Measurements from ENCODE around the gene DCXR. TPM values are rescaled to one million over a fixed set of nuclear protein-coding genes. Genes with fewer than 3 reads are reported as not detected.
A peak's percentile ranks its signal among the peaks of the same experiment; 100 is the strongest.

The DCXR gene
- total RNA-seq, 1 donor from 2014 or later: 25.7 TPM

DNA sequence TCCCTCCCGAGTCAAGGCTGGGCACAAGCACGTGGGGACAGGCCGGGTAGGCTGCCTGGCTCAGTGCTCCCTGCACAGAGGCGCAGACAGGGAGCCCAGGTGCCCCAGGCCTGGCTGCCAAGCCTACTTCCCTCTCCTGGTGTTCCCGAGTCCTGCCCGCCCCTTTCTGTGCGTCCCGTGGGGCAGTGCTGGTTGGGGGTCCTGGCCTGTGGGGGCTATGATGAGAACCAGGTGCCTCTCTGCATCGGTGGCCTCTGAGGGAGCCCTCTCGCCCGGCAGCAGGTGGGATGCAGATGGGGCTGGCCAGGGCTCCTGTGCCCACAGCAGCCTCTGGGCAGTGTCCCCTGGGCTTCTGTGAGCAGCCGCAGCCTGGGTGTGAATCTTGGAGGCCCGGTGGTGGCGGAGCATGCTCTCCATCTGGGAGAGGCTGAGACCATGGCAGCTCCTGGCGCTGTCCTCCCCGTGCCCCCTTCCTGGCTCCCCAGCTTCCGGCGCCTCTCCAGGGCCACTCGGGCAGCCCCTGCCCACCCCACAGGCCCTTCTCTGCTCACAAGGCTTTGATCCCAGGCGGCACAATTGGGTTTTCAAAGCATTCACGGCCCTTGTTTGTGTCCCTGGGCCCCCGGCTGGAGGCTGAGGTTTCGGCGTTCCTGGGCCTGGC lies 22.1 kb downstream of the DCXR start:
- DNase-seq (ENCODE audit: low spot score in 2 of 2) (no peak), FAIRE-seq (no peak)

DNA sequence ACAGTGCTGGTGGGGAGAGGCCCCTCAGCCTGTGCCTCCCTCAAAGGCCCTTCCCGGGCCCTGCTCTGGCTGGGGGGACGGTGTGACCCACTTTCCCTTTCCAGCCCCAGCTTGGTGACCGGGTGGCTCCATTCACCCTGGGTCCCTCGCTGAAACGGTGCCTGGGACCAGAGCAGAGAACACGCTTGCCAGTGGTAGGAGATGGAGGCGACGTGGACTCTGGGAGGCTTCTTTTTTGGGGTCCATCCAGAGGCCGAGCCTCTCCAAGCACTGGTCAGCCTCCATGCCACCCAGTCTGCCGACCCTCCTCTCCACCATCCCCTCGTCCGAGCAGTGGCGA lies 22.6 kb downstream of the DCXR start:
- FAIRE-seq: no peak

DNA sequence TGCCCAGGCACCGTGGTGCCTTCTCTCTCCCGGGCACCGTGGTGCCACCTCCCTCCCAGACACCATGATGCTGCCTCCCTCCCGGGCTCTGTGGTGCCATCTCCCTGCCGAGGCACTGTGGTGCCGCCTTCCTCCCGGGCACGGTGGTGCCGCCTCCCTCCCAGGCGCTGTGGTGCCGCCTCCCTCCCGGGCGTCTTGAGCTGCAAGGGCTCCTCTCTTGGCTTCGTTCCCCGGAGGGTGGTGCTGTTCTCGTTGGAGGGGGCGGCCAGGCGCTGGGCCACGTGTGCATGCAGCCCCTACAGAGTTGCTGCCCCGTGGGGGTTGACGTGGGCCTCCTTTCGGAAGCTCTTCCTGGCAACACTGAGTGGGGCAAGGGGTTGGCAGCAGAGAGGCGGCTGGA lies 23.1 kb downstream of the DCXR start:
- DNase-seq (ENCODE audit: low spot score in 2 of 2): no peak
- FAIRE-seq: no peak

More for the DNA sequence above, 22.6 kb downstream of the DCXR start:
- no peak for DNase-seq (ENCODE audit: low spot score in 2 of 2)

DNA sequence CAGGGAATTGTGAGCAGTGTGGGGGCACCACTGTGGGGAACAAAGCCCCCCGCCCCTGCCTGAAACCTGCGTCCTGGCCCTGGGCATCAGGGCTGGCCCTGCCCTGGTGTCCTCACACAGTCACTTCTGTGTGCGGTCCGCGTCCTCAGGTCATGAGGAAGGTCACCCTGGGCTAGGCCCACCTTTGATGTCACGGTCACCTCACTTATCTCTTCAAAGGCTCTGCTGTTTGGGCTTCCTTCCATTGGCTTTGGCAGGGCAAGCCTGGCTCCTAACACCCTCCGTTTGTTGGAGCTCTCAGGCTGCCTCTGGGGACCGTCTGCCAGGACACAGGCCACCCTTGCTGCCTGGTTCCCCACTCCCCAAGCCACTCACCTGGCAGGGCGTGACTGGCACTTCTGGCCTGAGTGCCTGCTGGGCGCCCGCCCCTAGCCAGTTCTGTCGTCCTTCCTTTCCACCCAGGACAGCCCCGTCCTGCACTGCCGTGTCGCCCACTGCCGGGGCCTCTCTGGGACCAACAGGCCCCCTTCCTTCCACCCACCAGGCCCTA lies 23.6 kb downstream of the DCXR start:
- no peak for DNase-seq (ENCODE audit: low spot score in 2 of 2)
- FAIRE-seq: no peak

DNA sequence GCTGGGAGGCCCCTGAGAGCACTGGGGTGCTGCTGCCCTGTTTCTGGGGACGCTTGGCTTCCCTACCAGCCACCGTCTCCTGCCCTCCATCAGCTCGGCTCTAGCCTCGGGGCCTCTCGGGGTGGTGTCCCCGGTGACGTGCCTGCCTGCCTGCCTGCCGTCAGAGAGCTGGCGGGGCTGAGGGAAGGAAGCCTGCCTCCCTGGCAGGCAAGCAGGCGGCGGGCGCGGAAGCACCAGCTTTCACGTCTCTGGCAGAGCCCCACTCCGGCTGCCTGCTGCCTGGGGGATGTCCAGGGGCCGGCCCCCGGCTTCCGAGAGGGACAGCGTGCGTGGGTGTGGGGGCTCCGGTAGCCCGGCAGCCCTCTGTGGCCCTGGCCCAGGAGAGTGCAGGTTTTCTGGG lies 24.2 kb downstream of the DCXR start:
- peak; percentile 67 to 74 for DNase-seq (ENCODE audit: low spot score in 2 of 2)

DNA sequence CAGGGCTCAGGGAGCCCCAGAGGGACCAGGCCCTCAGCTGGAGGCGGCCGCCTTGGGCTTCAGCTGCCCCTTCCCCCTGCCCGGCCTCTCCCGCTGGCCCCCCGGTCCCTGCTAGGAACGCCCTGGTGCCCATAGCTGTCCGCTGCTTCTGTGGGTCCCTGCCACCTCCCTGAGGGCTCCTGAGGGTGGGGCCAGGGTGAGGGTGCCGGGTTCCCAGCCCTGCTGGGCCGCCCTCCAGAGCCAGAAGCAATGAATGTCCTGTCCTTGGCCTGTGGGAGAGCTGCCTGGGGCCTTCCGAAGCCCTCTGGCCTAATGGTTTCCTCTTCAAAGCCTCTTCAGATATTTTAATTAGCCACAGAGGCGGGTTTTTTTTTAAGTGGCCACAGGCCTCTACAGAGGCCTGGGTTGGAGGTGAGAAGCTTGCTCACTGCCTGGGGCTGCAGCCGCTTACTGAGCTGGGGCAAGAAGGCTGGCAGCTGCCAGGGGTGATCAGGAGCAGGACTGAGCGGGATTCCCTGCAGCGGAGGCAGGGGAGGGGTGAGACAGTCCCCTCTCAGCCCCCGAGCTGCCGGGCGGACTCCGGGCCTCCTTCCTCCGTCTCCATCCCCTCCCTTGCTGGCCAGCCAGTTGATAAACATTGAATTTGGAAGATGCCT lies 24.7 kb downstream of the DCXR start:
- DNase-seq (ENCODE audit: low spot score in 2 of 2) (no peak), FAIRE-seq (no peak)

More for the DNA sequence above, 24.2 kb downstream of the DCXR start:
- FAIRE-seq: no peak

DNA sequence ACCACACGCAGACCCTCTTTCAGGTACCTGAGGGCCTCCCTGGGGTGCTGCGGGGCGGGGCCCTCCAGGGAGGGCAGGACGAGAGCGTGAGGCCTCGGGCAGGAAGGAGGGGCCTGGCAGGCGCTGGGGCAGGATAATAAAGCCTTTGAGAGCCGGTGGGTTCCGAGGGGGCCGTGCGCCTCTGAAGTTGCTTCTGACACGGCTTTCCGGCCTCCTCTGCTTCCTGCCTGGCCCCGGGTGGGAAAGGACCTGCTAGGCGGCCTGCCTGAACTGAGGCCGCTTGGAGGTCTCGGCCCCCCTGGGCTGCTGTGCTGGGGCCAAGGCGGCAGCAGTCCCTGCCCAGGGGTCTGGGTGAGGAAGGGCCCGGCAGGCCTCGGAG lies 25.2 kb downstream of the DCXR start:
- DNase-seq (ENCODE audit: low spot score in 2 of 2): no peak

DNA sequence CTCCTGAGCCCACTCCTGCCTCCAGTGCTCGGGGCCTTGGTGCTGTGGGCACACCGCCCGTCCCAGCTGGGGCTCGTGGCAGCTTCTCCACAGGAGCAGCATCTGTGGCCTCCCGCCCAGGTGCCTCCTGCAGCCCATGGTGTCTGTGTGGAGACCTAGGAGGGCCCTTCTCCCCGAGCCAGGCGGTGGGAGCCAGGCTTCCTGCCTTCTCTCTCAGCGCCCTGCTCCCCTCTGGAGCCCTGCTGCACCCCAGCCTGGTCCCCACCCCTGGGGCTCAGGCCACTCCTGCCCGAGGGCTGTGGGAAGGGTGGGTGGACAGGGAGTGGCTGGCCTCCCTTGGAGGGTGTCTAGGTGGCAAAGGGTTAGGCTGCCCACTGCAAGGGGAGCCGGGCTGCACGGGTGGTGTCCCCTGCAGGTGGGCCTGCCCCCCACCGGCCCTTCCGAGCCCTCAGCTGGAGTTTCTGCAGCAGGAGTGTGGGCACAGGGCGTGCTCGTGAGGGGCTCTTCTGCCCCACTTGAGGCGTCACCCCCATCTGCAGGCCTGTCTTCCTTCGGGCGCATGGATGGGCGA lies 25.8 kb downstream of the DCXR start:
- FAIRE-seq (no peak), DNase-seq (ENCODE audit: low spot score in 2 of 2) (no peak)

More for the DNA sequence above, 25.2 kb downstream of the DCXR start:
- no peak for FAIRE-seq

DNA sequence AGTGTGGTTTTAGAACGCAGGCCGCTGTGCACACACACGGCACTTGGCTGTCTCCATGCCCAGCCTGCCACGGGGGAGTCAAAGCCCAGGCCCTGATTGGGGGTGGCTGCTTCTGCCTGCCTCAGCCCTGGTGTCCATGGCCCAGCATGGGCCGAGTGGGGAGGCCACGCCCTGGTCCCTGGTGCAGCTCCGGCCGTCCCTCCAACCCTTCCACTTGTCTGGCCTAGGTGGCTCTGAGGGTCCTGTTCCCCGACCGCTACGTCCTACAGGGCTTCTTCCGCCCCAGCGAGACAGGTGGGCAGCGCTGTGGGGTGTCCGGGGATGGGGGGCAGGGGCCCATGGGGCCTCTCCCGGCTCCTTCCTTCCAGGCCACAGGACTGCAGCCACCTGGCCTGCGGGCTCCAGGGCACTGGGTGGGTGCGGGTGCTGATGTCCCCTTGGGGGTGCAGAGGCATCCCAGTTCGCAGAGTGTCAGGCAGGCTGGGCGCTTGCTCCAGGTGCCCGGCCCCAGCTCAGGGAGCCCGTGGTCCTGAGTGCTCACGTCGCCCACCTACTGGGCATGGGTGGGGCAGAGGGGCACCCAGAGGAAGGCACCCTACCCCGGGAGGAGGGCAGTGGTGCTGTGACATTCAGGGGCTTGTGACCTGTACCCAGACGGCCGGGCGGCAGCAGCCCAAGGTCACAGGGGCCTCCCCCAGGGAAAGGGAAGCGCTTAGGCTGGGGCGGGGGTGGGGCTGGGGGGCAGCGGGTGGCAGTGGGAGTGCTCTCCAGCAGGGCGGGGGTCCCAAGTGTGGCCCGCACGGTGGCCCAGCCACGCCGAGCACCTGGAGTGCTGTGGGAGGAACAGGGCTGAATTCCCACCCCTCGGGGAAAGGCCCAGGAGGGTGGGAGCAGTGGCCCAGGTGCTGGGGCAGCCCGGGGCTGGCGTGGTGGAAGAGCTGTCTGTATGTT lies 26.6 kb downstream of the DCXR start:
- DNase-seq (ENCODE audit: low spot score in 2 of 2): no peak
- FAIRE-seq: no peak

DNA sequence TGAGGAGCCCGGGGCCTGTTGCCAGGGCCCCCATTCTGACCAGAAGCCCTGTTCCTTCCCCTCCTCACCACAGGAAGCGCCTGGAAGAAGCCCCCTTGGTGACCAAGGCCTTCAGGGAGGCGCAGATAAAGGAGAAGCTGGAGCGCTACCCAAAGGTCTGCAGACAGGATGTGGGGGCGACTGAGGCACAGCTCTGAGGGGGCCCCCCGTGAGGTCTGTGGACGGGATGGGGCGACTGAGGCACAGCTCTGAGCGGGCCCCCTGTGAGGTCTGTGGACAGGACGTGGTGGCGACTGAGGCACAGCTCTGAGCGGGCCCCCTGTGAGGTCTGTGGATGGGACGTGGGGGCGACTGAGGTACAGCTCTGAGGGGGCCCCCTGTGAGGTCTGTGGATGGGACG lies 28.1 kb downstream of the DCXR start:
- FAIRE-seq: no peak
- DNase-seq (ENCODE audit: low spot score in 2 of 2): no peak

DNA sequence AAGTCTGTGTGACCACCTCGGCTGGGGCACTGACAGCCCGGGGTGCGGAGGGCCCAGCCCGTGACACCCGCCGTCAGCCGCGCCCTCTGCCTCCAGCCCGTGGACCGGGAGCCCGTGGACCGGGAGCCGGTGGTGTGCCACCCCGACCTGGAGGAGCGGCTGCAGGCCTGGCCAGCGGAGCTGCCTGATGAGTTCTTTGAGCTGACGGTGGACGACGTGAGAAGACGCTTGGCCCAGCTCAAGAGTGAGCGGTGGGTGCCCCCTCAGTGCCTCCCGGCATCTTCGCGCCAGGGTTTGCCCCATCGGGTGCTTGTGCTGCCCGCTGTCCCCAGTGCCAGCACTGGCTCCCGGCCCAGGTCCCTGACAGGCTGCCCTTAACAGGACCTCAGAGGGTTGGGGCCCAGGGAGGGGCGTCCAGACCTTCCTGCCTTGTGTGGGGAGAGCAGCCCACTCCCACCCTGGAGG lies 28.5 kb downstream of the DCXR start:
- DNase-seq (ENCODE audit: low spot score in 2 of 2) (no peak), FAIRE-seq (no peak)

DNA sequence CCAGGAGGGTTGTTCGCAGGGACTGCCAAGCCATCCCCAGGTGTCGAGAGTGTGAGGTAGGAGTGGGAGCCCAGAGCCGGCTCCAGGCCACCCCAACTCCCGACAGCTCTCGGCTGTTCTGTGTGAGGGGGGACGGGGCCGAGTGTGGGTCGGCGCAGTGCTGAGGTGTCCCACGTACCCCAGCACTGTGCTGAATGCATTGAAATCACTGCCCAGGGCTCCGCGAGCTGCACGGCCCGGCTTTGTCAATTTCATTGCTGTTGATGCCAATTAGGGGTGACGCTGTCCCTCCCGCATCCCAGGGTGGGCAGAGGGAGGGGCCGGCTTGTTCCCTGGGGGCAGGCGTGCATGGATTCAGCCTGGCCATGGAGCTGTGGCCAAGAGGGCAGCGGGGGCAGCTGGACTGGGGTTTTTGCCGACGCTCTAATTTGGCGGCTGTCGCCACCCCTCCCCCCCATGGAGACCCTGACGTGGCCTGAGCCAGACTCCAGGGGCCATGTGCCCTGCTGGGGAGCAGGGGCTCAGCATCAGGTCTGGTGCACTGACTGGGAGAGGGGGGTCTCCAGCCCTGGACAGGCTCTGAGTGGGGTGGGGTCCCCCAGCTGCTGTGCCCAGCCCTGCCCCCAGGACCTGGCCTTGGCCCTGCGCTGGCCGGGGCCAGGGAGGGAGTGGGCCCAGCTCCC lies 29.1 kb downstream of the DCXR start:
- DNase-seq (ENCODE audit: low spot score in 2 of 2) (no peak), FAIRE-seq (no peak)

DNA sequence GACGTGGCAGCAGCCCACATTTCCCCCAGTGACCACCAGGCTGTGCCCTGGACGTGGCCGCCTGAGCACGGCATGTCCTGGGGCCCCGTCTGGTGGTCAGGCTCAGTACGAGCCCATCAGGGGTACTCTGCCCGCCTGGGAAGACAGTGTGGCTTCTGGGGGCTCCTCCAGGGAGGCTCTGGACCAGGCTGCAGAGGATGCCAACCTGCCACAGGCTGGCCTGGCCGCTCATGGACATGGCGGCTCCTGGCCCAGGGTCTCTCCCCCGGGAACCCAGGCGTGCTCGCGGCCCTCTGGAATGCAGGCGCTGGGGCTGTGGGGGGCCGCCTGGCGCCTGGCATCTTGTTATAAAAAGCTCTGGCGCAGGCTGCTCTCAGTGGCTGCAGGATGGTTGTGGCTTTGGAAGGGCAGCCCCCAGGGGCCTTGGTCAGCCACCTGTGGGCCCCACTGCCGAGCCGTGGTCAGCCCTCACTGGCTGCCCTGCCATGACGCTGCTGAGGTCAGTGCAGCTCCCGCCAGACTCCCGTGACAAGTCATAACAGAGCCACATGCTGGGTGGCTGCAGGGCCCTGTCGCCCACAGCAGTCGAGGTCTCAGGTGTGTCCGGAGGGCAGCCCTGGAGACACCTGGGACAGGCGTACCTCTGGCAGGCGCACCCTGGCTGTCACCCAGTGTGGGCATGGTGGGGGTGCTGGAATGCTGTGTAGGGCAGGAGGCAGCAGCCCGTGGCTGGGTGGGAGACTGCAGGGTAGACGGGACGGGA lies 29.8 kb downstream of the DCXR start:
- FAIRE-seq: no peak
- DNase-seq (ENCODE audit: low spot score in 2 of 2): no peak

DNA sequence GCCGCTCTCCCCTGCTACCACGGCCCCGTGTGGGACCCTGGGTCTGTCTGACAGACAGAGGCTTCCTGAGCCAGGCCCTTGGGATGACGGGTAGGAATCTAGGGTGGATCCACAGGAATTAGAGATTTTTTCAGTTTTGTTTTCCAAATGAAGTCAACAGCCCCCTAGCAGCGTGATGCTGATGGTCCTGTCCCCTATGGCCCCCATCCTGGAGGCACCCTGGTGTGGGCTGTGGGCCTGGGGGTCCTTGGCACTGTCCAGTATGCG lies 30.3 kb downstream of the DCXR start:
- no peak for FAIRE-seq

DNA sequence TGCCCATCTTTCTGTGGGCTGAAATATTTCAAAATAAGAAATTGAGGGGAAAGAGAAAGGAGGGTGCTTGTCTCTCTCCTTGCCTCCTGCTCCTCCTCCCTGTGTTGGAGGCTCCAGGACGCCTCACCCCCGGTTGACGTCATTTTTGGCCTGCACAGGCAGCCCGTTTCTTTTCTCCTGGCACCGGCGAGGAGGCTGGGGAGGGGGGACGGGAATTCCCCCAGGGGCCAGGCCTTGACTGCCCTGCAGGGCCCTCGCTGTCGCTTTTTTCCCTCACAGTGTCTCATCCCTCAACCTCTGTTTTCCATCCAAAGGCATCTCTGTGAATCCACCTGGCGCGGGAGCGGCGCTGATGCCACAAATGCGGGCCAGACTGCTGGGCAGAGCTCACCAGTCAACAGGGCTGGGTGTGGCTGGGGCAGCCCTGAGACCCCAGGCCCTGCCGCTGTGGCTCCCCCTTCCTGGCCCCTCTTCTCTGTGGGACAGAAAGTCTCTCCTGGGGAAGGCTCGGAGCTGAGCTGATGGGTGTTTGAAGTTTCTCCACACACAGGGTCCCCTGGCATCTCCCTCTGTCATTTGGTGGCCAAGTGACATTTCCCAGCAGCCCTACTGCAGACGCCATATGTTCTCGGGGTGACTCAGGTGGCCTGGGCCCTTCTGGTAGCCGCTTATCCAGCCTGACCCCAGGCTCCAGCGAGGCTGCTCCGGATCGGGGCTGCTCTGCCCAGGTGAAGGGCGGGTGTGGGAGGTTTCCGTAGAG lies 30.8 kb downstream of the DCXR start:
- no peak for DNase-seq (ENCODE audit: low spot score in 2 of 2)
- no peak for FAIRE-seq

More for the DNA sequence above, 30.3 kb downstream of the DCXR start:
- no peak for DNase-seq (ENCODE audit: low spot score in 2 of 2)

DNA sequence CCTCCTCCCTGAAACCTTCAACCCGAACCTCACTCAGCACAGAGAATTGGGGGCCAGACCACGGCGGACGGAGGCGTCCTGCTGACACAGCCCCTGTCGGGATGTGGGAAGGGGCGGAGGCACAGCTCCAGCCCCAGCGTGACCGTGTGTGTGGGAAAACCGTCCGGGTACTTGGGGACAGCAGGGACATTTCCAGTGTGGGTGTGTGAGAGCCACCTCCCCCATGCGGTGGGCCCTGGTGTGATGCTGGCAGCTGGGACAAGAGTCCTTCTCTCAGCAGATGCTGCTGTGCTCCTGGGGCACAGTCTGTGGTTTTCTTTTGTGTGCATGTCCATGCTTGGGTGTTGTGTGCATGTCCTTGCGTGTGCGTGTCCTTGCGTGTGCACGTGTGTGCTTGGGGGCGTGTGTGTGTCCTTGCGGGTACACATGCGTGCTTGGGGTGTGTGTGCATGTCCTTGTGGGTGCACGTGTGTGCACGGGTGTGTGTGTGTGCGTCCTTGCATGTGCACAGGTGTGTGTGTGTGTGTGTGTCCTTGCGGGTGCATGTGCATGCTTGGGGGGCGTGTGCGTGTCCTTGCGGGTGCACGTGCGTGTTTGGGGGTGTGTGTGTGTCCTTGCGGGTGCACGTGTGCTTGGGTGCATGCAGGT lies 31.7 kb downstream of the DCXR start:
- no peak for FAIRE-seq

DNA sequence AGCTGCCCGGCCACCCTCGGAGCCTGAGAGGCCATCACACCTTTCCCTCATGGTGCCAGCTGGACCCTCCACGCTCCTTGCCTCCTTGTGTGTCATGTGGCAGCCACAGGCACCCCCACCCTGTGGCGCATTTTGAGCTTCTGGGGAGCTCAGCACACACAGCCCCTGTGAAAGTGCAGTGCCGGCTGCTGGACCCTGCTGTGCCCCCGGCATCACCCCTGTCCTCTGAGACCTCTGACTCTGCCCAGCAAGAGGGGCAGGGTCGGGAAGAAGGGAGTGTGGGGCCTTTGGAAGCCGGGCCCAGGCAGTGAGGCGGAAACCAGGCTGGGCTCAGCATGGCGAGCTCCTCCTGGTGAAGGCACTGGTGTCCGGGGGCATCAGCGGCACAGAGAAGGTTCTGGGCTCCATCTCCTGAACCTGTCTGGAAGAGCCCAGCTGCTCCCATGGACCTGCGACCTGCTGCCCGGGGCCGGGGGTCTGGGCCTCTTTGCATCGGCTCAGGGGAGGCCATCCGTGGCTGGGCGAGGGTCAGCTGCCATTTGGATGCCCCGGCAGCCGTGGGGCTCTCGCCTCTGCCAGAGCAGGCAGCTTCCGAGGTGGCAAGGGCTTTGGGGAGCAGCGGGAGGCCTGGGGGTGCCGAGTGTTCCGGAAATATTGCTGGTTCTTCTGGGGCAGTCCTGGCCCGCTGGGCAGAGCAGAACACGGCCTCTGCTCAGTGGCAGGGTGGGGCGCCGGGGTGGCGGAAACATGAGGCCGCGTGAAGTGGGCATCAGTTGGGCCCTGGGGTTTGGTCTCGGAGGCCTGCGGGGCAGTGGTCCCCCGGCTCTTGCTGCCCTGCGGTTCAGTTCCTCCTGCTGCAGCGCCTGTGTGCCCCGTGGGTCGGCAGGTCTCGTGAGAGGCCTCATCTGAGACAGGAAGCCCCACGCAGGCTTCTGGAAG lies 32.7 kb downstream of the DCXR start:
- FAIRE-seq (no peak), DNase-seq (ENCODE audit: low spot score in 2 of 2) (no peak)

More for the DNA sequence above, 31.7 kb downstream of the DCXR start:
- no peak for DNase-seq (ENCODE audit: low spot score in 2 of 2)
